Loucy (cell line): ENCODE measurements around the gene NDUFA6.

Source experiments
- H2AFZ ChIP-seq: fragments of 200-600 bp; sonication (generic); 2 replicates; pipeline ENCODE4 v1.6.0; 2016; ENCODE audit warnings: antibody characterized with exemption, mild to moderate bottlenecking, low read length, moderate library complexity
- H3F3A ChIP-seq: fragments of 200-600 bp; 2 replicates; pipeline ENCODE4 v1.6.0; 2016; ENCODE audit warnings: antibody characterized with exemption, low read depth, mild to moderate bottlenecking
- H3K27me3 ChIP-seq: fragments of 200-600 bp; sonication (generic); 2 replicates; pipeline ENCODE4 v1.6.1; 2014; ENCODE audit warnings: low read length, mild to moderate bottlenecking; ENCODE audit not compliant: insufficient read depth, poor library complexity, severe bottlenecking
- H3K36me3 ChIP-seq: fragments of 200-600 bp; sonication (generic); 2 replicates; pipeline ENCODE4 v1.6.1; 2016; ENCODE audit warnings: low read length; ENCODE audit not compliant: insufficient read depth
- H3K4me1 ChIP-seq: fragments of 200-600 bp; sonication (generic); 2 replicates; pipeline ENCODE4 v1.5.1; 2014; ENCODE audit warnings: low read length, mild to moderate bottlenecking; ENCODE audit not compliant: insufficient read depth, poor library complexity, severe bottlenecking
- H3K4me2 ChIP-seq: fragments of 200-600 bp; sonication (generic); 2 replicates; pipeline ENCODE4 v1.6.0; 2014; ENCODE audit warnings: antibody characterized with exemption, low read length, low read depth, mild to moderate bottlenecking; ENCODE audit not compliant: poor library complexity, severe bottlenecking
- H3K4me3 ChIP-seq: fragments of 200-600 bp; sonication (generic); 2 replicates; pipeline ENCODE4 v1.5.1; 2014; ENCODE audit warnings: low read length, mild to moderate bottlenecking, mixed read lengths; ENCODE audit not compliant: poor library complexity, severe bottlenecking
- H3K79me2 ChIP-seq: fragments of 200-600 bp; sonication (generic); 2 replicates; pipeline ENCODE4 v1.6.1; 2014; ENCODE audit warnings: low read length; ENCODE audit not compliant: insufficient read depth
- H3K9ac ChIP-seq: fragments of 200-600 bp; sonication (generic); 2 replicates; pipeline ENCODE4 v1.6.0; 2014; ENCODE audit warnings: mild to moderate bottlenecking, low read depth, low read length, moderate library complexity; ENCODE audit not compliant: poor library complexity, severe bottlenecking
- H3K9me2 ChIP-seq: fragments of 200-600 bp; sonication (generic); replicated peaks from 2 replicates; pipeline ENCODE4 v1.6.1; 2016; ENCODE audit warnings: low read depth, low read length, mixed read lengths
- H3K9me3 ChIP-seq: fragments of 200-600 bp; sonication (generic); 2 replicates; pipeline ENCODE4 v1.6.1; 2014; ENCODE audit warnings: mild to moderate bottlenecking, antibody characterized with exemption, low read length, low read depth; ENCODE audit not compliant: insufficient read depth
- H4K20me1 ChIP-seq: fragments of 200-600 bp; sonication (generic); 2 replicates; pipeline ENCODE4 v1.6.0; 2014; ENCODE audit warnings: antibody characterized with exemption, low read length, mild to moderate bottlenecking; ENCODE audit not compliant: insufficient read depth, poor library complexity, severe bottlenecking
- EZH2phosphoT487 ChIP-seq: fragments of 200-600 bp; IDR thresholded peaks from 2 replicates; pipeline ENCODE4 v1.6.1; 2018; ENCODE audit warnings: antibody characterized with exemption, mild to moderate bottlenecking, moderate library complexity, borderline replicate concordance
- TF ChIP-seq, protein P1 (sequence below): fragments of 200-600 bp; sonication (generic); conservative IDR thresholded peaks from 2 replicates; pipeline ENCODE4 v1.5.1; 2014; ENCODE audit warnings: mild to moderate bottlenecking, antibody characterized with exemption, low read length

NDUFA6 gene

DNA sequence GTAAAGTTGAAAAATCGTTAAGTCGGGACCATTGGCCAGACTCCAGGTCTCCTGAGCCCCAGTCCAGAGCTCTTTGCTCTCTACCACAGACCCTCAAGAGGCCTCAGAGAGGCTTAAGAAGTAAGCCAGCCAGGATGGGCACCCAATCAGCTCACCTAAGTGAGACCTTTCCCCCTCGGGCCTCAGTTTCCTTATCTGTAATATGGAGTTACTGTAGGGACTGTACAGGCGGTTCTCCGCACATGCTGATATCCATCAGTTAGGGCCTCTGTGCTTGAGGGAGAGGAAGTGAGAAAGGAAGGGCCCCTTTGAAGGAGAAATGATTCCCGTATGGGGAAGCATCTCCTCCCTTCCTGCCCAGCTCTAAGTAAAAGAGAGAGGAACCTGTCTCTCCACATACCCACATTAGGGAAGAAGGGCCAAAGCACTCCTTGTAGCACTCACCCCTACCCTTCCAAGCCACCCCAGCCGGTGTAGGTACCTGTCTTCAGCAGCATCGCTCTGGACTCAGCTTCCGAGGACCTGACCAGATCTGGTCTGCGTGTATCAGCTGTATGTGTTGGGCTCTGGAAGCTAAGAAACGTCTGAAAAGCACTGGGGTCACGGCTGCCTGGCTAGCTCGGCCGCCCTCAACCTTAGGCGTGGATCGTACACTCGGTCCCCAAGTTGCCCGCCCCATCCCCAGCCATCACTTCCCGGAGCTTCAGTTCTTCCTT lies 20.6 kb downstream of the NDUFA6 start:
- TF ChIP-seq, protein P1, sequence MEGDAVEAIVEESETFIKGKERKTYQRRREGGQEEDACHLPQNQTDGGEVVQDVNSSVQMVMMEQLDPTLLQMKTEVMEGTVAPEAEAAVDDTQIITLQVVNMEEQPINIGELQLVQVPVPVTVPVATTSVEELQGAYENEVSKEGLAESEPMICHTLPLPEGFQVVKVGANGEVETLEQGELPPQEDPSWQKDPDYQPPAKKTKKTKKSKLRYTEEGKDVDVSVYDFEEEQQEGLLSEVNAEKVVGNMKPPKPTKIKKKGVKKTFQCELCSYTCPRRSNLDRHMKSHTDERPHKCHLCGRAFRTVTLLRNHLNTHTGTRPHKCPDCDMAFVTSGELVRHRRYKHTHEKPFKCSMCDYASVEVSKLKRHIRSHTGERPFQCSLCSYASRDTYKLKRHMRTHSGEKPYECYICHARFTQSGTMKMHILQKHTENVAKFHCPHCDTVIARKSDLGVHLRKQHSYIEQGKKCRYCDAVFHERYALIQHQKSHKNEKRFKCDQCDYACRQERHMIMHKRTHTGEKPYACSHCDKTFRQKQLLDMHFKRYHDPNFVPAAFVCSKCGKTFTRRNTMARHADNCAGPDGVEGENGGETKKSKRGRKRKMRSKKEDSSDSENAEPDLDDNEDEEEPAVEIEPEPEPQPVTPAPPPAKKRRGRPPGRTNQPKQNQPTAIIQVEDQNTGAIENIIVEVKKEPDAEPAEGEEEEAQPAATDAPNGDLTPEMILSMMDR, result no peak
- TF ChIP-seq EZH2phosphoT487, result no peak
- peak overlapping the region; percentile 86 for H3K4me2 ChIP-seq
- H2AFZ ChIP-seq, result peak overlapping the region; percentile 67
- H3K4me1 ChIP-seq, result peaks cover 8% of the 10 kb centered on the region
- no peaks in the 10 kb centered on the region for H3K9me3 ChIP-seq
- H3K4me3 ChIP-seq, result peak overlapping the region; percentile 78
- no peaks in the 10 kb centered on the region for H3K27me3 ChIP-seq
- peaks cover 7% of the 10 kb centered on the region; the same call in 1 of the 2 replicates for H3K79me2 ChIP-seq
- H3K36me3 ChIP-seq, result no peaks in the 10 kb centered on the region
- no peaks in the 10 kb centered on the region for H3K9me2 ChIP-seq
- H3F3A ChIP-seq, result no peaks in the 10 kb centered on the region
- peak overlapping the region; percentile 70 for H3K9ac ChIP-seq
- H4K20me1 ChIP-seq, result no peaks in the 10 kb centered on the region

DNA sequence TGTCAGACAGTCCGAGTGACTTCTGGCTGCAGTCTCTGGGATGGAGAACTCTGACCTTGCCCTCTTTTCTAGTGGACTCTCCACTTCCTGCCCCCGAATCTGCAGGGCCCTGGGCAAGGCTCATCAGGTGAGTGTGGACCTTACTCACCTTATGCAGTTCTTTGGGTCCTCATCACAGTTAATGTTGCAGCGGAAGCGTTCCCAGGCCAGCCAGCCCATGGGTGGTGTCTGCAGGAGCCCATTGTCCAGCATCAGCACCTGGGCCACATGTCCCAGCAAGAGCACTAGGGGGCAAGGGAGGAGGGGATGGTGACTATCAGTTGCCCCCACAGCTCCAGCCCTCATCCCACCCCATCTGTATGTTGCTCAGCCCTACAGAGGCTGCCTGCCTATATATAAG lies 22.3 kb downstream of the NDUFA6 start:
- no peaks in the 10 kb centered on the region for H3K9me3 ChIP-seq
- TF ChIP-seq, protein P1, result no peak
- no peak for TF ChIP-seq EZH2phosphoT487
- H3K9me2 ChIP-seq, result no peaks in the 10 kb centered on the region
- H3K79me2 ChIP-seq, result peaks cover 7% of the 10 kb centered on the region; the same call in 1 of the 2 replicates
- no peaks in the 10 kb centered on the region for H4K20me1 ChIP-seq
- peaks cover 8% of the 10 kb centered on the region for H3K4me1 ChIP-seq
- H3K9ac ChIP-seq, result no peak overlapping the region
- H3K4me2 ChIP-seq, result no peak overlapping the region
- H3K36me3 ChIP-seq, result no peaks in the 10 kb centered on the region
- no peak overlapping the region for H3K4me3 ChIP-seq
- no peaks in the 10 kb centered on the region for H3K27me3 ChIP-seq
- no peaks in the 10 kb centered on the region for H3F3A ChIP-seq
- H2AFZ ChIP-seq, result no peak overlapping the region

DNA sequence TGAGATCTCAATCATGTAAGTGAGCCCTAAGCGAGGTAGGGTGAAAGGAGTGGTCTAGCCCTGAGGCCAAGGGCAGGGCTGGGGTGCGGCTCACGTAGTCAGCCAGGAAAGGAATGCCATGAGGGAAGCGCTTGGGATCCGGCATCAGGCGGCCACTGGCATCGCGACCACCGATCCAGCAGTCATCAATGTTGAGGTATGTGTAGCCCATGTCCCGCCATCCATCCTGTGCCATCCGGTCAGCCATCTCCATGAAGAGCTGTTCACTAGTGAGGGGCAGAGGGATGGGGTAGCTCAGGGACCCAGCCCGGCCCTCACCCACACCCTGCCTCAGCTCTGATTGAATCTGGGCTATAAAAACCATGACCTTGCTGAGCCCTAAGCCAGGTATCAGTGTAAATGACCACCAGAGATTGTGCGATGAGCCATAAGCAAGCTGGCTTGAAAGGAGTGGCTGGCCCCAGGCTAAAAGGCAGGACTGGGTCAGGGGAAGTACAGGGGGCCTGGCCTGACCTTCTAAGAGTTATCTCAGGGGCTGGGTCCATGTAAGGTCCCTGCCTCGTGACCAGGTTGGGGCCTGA lies 22.8 kb downstream of the NDUFA6 start:
- H4K20me1 ChIP-seq, result no peaks in the 10 kb centered on the region
- H2AFZ ChIP-seq, result no peak overlapping the region
- no peaks in the 10 kb centered on the region for H3K27me3 ChIP-seq
- no peaks in the 10 kb centered on the region for H3K9me3 ChIP-seq
- no peaks in the 10 kb centered on the region for H3K9me2 ChIP-seq
- no peaks in the 10 kb centered on the region for H3F3A ChIP-seq
- H3K4me3 ChIP-seq, result no peak overlapping the region
- TF ChIP-seq EZH2phosphoT487, result no peak
- TF ChIP-seq, protein P1, result no peak
- peaks cover 8% of the 10 kb centered on the region for H3K4me1 ChIP-seq
- no peaks in the 10 kb centered on the region for H3K36me3 ChIP-seq
- H3K4me2 ChIP-seq, result no peak overlapping the region
- peaks cover 7% of the 10 kb centered on the region; the same call in 1 of the 2 replicates for H3K79me2 ChIP-seq
- no peak overlapping the region for H3K9ac ChIP-seq
